Activated T-helper 1 cell treated with Interleukin-2 at 50 U/mL for 16 hours (primary cell): ENCODE data around the gene CES4A.
"Not testable (repeated sequence)": the region's sequence is repeated elsewhere in the genome, so short reads cannot be mapped to it uniquely, and the experiment has no call there.

Source experiments
- DNase-seq: peaks from one replicate; pipeline ENCODE4 v3.0.0-alpha.2; 2020; ENCODE audit warnings: low read depth

The CES4A gene

DNA sequence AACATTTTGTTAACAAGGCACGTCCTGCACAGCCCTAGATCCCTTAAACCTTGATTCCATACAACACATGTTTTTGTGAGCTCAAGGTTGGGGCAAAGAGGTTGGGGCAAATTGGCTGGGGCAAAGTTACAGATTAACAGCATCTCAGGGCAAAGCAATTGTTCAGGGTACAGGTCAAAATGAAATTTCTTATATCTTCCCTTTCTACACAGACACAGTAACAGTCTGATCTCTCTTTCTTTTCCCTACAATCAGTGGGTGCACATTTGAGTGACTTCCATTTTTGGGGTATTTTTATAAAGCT lies 32.3 kb upstream of the CES4A start:
- DNase-seq, result not testable (repeated sequence)

DNA sequence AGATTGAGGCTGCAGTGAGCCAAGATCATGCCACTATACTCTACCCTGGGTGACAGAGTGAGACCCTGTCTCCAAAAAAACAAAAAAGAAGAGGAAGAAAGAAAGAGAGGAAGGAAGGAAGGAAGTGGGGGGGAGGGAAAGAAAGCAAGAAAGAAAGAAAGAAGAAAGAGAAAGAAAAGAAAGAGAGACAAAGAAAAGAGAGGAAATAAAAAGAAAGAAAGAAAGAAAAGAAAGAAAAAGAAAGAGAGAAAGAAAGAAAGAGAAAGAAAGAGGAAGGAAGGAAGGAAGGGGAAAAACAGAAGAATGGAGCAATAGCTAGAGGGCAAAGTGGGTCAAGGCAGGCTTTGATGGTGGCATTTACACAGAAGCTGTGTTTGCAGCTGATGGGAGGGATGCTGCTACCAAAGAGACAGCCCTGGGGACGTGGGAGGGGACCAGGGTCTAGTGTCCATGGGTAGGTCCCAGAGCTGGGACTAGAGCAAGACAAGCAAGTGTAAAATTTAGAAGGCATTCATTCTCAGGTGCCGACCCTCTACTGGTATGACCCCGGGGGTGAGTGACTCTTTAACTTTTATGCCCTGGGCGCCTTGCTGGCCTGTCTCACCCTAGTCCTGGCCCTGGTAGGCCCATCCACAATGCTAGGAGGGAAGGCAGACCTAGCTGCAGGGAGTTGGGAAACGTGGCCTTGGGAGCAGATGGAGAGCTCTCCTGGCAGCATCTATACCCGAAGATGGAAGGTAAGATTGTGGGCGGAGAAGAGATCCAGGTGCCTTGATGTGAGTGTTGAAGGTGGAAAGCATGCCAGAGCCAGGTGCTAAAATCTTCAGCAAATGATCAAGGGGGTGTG lies 29.3 kb upstream of the CES4A start:
- no peak for DNase-seq

- no peak for DNase-seq
These were observed 28.7 kb upstream of the CES4A start for GRCh38 chr16:66959704-66960161.

DNA sequence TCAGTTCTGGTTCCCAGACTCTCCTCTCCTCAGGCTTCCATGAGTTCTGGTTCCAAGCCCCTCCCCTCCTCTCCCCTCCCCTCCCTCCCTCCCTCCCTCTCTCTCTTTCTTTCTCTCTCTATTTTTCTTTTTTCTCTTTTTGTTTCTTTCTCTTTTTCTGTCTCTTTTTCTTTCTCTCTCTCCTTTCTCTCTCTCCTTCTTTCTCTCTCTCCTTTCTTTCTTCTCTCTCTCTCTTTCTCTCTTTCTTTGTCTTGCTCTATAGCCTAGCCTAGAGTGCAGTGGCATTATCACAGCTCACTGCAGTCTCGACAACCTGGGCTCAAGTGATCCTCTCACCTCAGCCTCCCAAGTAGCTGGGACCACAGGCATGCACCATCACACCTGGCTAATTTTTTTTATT lies 28.1 kb upstream of the CES4A start:
- DNase-seq, result no peak

DNA sequence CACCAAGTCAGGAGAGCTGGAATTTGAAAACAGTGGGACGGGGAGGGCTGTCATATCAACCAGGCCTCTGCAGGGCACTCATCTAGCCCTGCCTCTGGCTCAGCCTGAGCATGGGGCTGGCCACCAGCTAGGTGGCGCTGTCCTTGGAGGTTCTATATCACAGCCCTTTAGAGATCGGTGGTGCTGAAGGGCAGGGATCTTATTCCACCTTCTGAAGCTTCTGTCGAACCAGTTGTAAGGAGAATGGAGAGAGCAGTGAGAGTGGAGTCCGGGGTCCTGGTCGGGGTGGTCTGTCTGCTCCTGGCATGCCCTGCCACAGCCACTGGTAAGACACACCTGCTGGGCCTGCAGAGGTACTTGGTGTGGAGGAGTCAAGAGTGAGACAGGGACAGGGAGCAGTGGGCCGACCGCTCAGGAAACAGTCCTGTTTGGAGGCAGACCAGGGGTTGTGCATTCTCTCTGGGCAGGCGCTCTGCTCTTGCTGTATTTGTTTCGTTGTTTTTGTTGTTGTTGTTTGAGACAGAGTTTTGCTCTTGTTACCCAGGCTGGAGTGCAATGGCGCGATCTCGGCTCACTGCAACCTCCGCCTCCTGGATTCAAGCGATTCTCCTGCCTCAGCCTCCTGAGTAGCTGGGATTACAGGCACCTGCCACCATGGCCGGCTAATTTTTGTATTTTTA lies 27.2 kb upstream of the CES4A start, which contains the start of gene CES3:
CES3 (plus strand) TSS at position 202 of the 680 bp plus-strand sequence; CDS start at position 244, 42 bp downstream.
- DNase-seq, result peak; percentile 29

DNA sequence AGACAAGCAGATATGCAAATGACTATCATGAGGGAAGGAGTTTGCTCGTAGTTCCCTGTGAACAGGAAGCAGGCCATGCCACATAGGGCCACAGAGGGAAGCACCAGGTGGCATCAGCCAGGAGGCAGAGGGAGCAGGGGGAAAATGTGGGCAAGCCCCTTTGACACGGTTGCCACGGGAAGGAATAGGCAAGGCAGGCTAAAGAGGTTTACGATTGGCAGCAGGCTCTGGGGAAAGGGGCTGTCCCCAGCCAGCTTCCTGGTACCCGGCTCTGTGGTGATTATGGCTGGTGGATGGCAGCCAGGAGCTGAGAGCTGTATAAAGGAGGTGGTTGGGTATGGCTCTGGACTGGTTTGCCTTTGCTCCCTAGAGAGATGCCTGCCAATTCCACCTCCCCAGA lies 26.5 kb upstream of the CES4A start:
- no peak for DNase-seq

DNA sequence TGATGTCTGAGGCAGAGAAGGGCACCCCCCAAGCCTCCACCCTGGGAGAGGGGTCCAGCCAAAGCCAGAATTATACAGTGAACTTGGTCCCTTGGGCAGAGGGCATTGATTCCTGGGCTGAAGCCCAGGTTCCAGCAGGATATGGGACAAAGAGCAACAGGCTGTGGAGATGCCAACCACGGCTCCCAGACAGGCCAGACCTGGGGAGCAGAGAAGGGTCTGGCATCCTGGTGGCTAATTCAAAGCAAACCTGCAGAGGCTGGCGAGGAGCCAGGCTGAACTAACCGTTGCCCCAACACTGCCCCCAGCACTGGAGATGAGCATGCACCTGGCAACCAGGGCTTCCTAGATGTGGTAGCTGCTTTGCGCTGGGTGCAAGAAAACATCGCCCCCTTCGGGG lies 24.3 kb upstream of the CES4A start:
- no peak for DNase-seq

DNA sequence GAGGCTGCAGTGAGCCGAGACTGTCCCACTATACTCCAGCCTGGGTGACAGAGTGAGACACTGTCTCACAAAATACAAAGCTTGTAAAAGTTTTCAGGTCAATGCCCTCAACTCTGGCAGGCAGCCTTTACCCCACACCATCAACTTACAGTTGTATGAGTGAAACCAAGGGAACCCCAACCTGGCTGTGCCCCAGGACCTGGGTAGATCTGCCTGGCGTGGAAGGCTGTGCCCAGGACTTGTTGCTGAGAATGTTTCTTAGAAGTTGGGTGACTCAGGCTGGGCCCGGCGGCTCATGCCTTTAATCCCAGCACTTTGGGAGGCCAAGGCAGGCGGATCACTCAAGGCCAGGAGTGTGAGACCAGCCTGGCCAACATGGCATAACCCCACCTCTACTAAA lies 19.5 kb upstream of the CES4A start:
- DNase-seq, result no peak

GRCh38 chr16:66970775-66971720 lies 17.3 kb upstream of the CES4A start:
- DNase-seq, result no peak

DNA sequence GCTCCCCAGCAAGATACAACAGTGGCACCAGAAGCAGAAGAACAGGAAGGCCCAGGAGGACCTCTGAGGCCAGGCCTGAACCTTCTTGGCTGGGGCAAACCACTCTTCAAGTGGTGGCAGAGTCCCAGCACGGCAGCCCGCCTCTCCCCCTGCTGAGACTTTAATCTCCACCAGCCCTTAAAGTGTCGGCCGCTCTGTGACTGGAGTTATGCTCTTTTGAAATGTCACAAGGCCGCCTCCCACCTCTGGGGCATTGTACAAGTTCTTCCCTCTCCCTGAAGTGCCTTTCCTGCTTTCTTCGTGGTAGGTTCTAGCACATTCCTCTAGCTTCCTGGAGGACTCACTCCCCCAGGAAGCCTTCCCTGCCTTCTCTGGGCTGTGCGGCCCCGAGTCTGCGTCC lies 15.4 kb upstream of the CES4A start:
- no peak for DNase-seq

DNA sequence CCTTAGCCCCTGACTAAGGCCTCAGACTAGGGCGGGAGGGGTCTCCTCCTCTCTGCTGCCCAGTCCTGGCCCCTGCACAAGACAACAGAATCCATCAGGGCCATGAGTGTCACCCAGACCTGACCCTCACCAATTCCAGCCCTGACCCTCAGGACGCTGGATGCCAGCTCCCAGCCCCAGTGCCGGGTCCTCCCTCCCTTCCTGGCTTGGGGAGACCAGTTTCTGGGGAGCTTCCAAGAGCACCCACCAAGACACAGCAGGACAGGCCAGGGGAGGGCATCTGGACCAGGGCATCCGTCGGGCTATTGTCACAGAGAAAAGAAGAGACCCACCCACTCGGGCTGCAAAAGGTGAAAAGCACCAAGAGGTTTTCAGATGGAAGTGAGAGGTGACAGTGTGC lies 14.7 kb upstream of the CES4A start:
- no peak for DNase-seq

DNA sequence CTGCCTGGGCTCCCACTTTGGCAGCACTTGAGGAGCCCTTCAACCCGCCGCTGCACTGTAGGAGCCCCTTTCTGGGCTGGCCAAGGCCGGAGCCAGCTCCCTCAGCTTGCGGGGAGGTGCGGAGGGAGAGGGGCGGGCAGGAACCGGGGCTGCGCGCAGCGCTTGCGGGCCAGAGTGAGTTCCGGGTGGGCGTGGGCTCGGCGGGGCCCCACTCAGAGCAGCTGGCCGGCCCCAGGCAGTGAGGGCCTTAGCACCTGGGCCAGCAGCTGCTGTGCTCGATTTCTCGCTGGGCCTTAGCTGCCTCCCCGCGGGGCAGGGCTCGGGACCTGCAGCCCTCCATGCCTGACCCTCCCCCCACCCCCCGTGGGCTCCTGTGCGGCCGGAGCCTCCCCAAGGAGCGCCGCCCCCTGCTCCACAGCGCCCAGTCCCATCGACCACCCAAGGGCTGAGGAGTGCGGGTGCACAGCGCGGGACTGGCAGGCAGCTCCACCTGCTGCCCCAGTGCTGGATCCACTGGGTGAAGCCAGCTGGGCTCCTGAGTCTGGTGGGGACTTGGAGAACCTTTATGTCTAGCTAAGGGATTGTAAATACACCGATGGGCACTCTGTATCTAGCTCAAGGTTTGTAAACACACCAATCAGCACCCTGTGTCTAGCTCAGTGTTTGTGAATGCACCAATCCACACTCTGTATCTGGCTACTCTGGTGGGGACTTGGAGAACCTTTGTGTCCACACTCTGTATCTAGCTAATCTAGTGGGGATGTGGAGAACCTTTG lies 14.0 kb upstream of the CES4A start:
- DNase-seq, result not testable (repeated sequence)

GRCh38 chr16:66974932-66975246 lies 13.5 kb upstream of the CES4A start:
- DNase-seq, result not testable (repeated sequence)

DNA sequence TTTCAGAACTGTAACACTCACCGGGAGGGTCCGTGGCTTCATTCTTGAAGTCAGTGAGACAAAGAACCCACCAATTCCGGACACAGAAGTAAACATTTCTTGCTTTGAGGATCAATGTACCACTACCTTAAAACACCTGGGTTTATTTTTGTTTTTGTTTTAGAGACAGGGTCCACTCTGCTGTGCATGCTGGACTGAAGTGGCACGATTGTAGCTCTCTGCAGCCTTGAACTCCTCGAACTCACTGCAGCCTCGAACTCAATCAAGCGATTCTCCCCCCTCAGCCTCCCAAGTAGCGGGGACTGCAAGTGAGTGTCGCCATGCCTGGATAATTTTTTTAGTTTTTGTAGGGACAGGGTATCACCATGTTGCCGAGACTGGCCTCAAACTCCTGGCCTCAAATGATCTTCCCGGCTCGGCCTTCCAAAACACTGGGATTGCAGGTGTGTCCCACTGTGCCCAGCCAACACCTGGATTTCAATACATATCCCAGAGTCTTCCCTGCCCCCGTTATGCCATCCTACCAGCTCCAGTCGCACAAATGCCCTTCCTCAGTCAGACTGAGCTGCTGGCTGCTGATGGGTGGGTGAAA lies 13.0 kb upstream of the CES4A start:
- DNase-seq, result no peak

DNA sequence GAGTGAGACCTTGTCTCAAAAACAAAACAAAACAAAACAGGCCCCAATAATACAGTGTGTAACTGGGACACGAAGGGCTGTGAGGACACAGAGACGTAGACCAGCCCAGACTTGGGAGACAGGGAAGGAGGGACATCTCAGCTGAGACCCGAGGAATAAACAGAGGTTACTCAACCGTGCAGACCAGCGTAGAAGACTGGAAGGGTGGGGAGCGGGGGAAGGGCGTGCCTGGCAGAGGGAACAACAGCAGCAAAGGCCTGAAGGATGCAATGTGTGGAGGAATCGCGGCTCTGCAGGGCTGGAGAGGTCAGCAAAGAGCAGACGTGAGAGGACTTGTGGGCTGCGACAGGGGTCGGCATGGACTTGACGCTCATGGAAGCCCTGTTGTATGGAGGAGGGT lies 11.6 kb upstream of the CES4A start:
- DNase-seq, result no peak

GRCh38 chr16:66977341-66978113 lies 10.9 kb upstream of the CES4A start:
- DNase-seq, result peak; percentile 80

DNA sequence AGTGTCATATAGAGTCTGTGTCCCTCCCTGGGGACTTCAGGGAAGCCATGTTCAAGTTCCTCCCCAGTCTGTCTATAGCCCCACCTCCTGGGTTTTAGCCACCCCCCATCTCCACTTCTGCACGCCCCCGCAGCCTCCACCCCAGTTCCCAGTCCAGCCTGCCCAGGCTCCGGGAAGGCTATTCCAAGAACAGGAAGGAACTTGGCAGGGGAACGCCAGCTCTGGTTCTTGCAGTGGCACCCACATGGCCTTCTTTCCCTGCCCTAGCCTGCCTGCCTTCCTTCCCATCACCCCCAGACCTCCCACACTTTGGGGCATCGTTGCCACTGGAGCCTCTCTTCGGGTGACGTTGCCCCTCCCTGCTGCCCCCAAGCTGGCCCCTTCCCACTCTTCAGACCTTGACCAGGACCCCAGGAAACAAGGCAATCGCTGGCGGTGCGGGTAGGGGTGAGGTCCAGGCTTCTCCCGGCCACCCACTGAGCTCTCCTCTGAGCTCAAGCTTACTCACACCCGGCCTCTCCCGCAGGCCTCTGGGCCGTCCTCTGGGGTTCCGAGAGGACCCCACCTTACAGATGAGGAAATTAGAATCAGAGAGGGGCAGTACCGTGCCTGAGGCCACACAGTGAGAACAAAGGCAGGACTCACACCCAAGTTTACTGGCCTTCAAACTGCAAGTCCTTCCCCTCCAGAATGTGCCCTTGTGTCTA lies 9.2 kb upstream of the CES4A start:
- no peak for DNase-seq

DNA sequence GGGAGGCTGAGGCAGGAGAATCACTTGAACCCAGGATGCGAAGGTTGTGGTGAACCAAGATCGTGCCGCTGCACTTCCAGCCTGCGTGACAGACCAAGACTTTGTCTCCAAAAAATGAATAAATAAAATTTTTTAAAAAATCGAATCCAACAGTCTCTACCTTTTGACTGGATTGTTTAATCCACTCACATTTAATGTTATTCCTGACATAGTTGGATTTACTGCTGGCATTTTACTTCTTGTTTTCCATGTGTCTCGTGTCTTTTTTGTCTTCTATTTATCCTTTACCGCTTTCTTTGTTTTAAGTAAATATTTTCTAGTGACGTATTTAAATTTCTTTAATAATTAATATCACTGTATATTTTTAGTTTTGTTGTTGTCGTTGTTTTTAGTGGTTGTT lies 5.4 kb upstream of the CES4A start:
- DNase-seq, result no peak

GRCh38 chr16:66984892-66985311 lies 3.5 kb upstream of the CES4A start:
- peak; percentile 34 for DNase-seq

DNA sequence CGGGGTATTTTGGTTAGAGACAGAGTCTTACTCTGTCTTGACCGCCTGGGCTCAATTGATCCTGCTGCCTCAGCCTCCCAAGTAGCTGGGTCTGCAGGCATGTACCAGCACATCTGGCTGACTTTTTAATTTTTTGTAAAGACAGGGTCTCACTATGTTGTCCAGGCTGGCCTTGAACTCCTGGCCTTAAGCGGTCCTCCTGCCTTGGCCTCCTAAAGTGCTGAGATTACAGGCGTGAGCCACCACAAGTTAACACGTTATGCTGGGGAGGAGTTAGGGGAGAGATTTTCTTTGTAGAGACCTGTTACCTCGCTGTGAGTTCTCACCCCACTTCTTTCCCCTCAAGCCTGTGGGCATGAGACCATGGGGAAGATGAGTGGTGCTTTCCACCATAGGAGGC lies 1.8 kb upstream of the CES4A start:
- no peak for DNase-seq
